Coronary artery (tissue), 2 donors: Measurements from ENCODE around the gene PHRF1.

Experiments
- DNase-seq: peaks from one replicate; pipeline ENCODE4 v3.0.0-alpha.2; 2017; ENCODE audit warnings: low spot score
- H3K27ac ChIP-seq, 2 donors: fragments of 200-600 bp; sonication (generic); one replicate each; pipeline ENCODE4 v1.5.1; 2016 to 2019
- H3K4me3 ChIP-seq: fragments of 200-600 bp; sonication (generic); 2 replicates; pipeline ENCODE4 v1.5.1; 2016; ENCODE audit warnings: mild to moderate bottlenecking, moderate library complexity
- TF ChIP-seq, protein P1 (sequence below): fragments of 200-600 bp; sonication (generic); IDR thresholded peaks from one replicate; pipeline ENCODE4 v1.5.1; 2019; ENCODE audit warnings: antibody characterized with exemption

The PHRF1 gene

DNA sequence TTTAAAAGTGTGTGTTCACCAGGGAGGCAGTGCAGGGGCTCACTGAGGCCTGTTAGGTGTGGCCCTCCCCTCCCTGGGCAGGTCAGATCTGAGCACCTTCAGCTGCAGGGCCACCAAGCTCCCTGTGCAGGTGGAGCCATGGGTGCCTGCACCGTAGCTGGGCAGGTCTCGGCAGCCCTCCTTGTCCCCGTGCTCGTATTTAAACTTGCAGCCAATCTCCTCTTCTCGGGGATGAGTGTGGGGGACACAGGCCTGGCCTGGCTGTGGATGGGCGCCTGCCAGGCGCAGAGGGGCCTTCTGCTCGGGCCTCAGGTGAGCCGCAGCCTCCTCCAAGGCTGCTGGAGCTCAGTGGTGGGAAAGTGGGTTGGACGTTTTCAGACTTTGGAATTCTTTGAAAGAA lies 19.1 kb downstream of the PHRF1 start:
- no peak for DNase-seq
- TF ChIP-seq, protein P1, sequence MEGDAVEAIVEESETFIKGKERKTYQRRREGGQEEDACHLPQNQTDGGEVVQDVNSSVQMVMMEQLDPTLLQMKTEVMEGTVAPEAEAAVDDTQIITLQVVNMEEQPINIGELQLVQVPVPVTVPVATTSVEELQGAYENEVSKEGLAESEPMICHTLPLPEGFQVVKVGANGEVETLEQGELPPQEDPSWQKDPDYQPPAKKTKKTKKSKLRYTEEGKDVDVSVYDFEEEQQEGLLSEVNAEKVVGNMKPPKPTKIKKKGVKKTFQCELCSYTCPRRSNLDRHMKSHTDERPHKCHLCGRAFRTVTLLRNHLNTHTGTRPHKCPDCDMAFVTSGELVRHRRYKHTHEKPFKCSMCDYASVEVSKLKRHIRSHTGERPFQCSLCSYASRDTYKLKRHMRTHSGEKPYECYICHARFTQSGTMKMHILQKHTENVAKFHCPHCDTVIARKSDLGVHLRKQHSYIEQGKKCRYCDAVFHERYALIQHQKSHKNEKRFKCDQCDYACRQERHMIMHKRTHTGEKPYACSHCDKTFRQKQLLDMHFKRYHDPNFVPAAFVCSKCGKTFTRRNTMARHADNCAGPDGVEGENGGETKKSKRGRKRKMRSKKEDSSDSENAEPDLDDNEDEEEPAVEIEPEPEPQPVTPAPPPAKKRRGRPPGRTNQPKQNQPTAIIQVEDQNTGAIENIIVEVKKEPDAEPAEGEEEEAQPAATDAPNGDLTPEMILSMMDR = no peak
- Histone ChIP-seq H3K4me3 (no peak overlapping the region), H3K27ac (no peak overlapping the region)

DNA sequence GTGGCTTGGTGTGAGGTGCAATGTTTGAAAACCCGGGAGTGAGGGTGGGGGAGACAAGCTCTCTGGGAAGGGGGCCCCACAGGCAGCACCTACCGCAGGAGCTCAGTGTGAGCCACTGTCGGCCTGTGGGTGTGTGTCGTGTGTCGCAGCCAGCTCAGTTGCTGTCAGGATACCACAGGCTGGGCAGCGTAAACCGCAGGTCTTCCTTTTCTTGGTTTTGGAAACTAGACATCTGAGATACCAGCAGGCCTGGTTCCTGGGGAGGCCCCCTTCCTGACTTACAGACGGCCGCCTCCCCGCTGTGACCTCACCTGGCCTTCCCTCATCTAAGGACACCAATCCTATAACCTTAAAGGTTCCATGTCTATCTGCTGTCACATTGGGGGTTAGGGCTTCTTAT lies 20.1 kb downstream of the PHRF1 start:
- DNase-seq = no peak
- Histone ChIP-seq H3K27ac (no peak overlapping the region), H3K4me3 (no peak overlapping the region)
- TF ChIP-seq, protein P1 = no peak

DNA sequence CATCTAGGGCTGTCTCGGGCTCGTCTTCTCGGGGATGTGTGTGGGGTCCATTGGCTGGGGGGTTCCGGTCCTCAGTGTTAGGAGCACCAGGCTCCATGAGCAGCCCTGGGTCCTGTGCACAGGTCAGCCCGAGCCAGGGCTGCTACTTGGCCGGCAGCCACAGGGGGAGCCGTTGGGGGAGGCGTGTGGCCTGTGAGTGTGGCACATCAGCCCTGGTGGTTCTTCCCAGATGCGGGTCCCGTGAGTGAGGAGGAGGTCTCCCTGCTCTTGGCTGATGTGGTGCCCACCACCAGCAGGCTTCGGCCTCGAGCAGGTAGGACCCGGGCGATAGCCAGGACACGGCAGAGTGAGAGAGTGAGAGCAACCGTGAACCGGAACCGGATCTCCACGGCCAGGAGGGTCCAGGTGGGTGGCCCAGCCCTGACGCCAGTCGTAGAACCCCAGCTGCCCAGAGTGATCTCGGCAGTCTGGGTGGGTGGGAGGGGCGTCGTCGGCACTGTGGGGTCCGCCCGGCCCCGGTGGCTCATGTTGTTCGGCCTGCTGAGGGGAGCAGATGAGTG lies 21.0 kb downstream of the PHRF1 start:
- no peak for DNase-seq
- TF ChIP-seq, protein P1 = no peak
- Histone ChIP-seq H3K4me3 (no peak overlapping the region), H3K27ac (no peak overlapping the region)

DNA sequence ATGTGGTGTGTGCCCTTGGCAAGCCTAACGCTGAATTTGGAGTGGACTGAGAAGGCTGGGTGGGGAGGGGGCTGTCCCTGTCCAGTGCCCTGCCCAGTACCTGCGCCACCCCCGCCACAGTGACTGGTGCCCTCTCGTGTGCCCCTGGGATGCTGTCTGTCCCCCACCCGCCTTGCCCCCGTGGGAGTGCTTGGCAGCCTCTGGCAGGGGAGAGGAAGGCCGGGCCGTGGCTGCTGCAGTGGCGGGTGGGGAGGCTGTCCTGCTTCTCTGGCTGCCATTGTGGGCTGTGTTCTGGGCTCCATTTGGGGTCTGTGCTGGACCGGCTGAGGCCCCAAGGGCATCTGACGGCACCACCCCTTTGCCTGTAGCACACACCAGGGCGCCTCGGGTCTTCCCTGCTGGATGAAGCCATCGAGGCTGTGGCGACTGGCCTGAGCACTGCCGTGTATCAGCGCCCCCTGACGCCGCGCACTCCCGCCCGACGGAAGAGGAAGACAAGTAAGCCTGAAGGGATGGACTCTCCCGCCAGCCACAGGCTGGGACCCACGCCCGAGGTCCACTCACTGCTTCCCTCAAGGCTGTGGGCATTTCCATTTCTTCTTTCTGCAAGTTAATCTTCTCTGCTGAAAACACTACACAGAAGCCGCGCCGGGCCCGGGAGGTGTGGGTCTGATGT lies 21.9 kb downstream of the PHRF1 start:
- Histone ChIP-seq H3K27ac (no peak overlapping the region), H3K4me3 (no peak overlapping the region)
- TF ChIP-seq, protein P1 = no peak
- DNase-seq = no peak

DNA sequence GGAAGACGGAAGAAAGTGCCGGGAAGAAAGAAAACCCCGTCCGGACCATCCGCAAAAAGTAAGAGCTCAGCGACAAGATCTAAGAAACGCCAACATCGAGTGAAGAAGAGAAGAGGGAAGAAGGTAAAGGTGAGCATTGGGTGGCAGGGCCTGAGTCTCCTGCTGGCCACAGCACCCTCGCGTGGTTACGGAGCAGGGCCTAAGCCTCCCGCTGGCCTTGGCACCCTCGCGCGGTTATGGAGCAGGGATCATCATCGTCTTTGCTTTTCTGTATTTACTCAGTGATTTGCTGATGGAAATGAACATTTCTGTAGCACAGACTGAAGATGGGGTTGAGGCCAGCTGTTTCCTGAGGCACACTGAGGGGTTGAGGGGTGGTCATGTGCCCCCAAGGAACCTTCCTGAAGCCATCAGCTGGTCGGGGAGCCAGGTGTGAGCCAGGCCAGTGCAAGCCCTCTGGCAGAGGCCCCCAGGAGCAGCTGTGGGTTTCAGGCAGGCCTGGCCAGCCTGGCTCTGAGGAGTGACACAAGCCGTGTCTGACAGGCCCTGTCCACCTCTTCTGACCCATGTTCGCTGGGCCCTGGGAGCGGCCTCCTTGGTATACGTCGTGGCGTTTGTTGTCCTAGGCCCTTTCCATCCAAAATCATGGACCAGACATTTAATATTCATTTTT lies 25.4 kb downstream of the PHRF1 start:
- Histone ChIP-seq H3K27ac (no peak overlapping the region), H3K4me3 (no peak overlapping the region)
- no peak for DNase-seq
- TF ChIP-seq, protein P1 = no peak

DNA sequence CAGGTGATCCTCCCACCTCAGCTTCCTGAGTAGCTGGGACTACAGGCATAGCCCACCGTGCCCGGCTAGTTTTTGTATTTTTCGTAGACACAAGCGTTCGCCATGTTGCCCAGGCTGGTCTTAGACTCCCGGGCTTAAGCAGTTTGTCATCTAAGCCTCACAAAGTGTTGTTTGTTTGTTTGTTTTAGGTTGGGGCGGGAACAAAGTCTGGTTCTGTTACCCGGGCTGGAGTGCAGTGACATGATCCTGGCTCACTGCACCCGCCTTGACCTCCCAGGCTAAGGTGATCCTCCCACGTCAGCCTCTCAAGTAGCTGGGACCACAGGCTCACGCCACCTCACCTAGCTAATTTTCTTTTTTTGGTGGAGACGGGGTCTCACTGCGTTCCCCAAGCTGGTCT lies 26.9 kb downstream of the PHRF1 start:
- TF ChIP-seq, protein P1 = no peak
- H3K27ac ChIP-seq = no peak overlapping the region
- H3K4me3 ChIP-seq = no peak overlapping the region
- DNase-seq = no peak
